Stomach (tissue), 4 donors: Measurements from ENCODE around the gene MYO16.

Experiments
- CTCF ChIP-seq, 7 experiments: fragments of 450-650 bp in 4 of 7; fragments of 200-600 bp in 3 of 7; sonication (generic) in 3 of 7; IDR thresholded peaks; one replicate each; pipeline ENCODE4 v1.5.1; 2016 to 2019; ENCODE audit warnings: antibody characterized with exemption in 7 of 7, control low read depth in 2 of 7, mild to moderate bottlenecking in 1 of 7
- POLR2AphosphoS5 ChIP-seq, 3 donors: sonication (generic); formaldehyde crosslinking; IDR thresholded peaks; one replicate each; pipeline ENCODE4 v1.6.1; 2016; ENCODE audit warnings: antibody characterized with exemption in 3 of 3

DNA sequence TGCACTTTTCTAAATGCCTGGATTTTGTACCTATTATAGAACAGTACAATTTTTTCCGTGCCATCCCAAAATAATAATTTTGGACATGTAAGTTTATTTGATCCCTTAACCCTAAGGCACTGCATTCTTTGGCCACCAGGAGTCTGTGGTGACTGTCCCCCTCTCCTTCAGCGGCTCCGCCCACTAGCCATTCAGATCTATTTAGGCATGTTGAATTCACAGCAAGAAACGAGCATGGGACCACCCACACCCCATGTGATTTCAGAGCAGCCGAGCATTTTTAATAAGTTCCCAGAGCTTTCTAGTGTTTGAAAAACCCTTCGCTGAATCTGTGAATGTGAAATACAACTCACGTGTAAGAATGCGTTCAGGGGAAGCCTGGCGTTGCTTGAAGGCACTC lies 567.5 kb downstream of the MYO16 start:
- TF ChIP-seq CTCF (IDR thresholded peaks at IDR 0.05) (no peak), POLR2AphosphoS5 (IDR thresholded peaks at IDR 0.05) (no peak)
